SK-N-MC (cell line): ENCODE results near the gene TRAF3.

ENCODE experiments used
- EZH2 ChIP-seq: fragments of 200-600 bp; sonication (generic); IDR thresholded peaks from one replicate; pipeline ENCODE4 v1.6.1; 2017; ENCODE audit warnings: antibody characterized with exemption
- POLR2AphosphoS5 ChIP-seq: IDR thresholded peaks from 2 replicates; pipeline ENCODE4 v1.6.1; 2012; ENCODE audit warnings: mild to moderate bottlenecking, low read depth, low read length, borderline replicate concordance

- peak; percentile 67 for TF ChIP-seq POLR2AphosphoS5
- TF ChIP-seq EZH2: no peak
Observed at GRCh38 chr14:102928412-102929240, 151.4 kb downstream of the TRAF3 start.
